ENCODE results near the gene SFMBT1. TPM values are rescaled to one million over a fixed set of nuclear protein-coding genes. Genes with fewer than 3 reads are reported as not detected.

The SFMBT1 gene
- total RNA-seq, 4 donors from 2014 or later = 3.3 to 37.9 (median 15.1) TPM

DNA sequence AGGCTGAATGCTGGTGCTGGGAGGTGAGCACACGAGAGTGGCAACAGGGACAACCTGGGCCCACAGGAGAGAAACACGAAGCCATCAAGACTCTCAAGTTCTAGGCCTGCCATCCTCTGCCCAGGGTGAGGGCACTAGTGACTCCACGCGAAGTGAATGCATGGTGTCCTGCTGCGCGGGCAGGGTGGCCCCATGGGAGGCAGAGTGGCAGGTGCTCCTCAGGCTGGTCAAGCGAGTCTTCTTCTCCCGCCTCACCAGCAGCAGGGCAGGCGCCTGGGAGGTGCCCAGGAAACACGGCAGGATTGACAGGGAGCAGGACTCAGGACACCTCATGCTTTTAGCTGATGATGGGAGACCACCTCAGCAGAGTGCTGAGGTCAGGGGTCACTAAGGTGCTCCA lies 175.4 kb downstream of the SFMBT1 start:
- Histone ChIP-seq H3K27ac (no peak overlapping the region), H3K27me3 (no peaks in the 10 kb centered on the region), H3K4me1 (no peaks in the 10 kb centered on the region), H3K4me3 (no peak overlapping the region), H3K36me3 (no peaks in the 10 kb centered on the region), H3K9me3 (no peaks in the 10 kb centered on the region)
- TF ChIP-seq, protein P1, sequence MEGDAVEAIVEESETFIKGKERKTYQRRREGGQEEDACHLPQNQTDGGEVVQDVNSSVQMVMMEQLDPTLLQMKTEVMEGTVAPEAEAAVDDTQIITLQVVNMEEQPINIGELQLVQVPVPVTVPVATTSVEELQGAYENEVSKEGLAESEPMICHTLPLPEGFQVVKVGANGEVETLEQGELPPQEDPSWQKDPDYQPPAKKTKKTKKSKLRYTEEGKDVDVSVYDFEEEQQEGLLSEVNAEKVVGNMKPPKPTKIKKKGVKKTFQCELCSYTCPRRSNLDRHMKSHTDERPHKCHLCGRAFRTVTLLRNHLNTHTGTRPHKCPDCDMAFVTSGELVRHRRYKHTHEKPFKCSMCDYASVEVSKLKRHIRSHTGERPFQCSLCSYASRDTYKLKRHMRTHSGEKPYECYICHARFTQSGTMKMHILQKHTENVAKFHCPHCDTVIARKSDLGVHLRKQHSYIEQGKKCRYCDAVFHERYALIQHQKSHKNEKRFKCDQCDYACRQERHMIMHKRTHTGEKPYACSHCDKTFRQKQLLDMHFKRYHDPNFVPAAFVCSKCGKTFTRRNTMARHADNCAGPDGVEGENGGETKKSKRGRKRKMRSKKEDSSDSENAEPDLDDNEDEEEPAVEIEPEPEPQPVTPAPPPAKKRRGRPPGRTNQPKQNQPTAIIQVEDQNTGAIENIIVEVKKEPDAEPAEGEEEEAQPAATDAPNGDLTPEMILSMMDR (IDR thresholded peaks at IDR 0.05) = no peak
- no peak for TF ChIP-seq POLR2A (IDR thresholded peaks at IDR 0.05)
- DNase-seq = no peak
- intact Hi-C loops (cut with DNase I; ENCODE audit: low total_unique reads) = no loop called here

DNA sequence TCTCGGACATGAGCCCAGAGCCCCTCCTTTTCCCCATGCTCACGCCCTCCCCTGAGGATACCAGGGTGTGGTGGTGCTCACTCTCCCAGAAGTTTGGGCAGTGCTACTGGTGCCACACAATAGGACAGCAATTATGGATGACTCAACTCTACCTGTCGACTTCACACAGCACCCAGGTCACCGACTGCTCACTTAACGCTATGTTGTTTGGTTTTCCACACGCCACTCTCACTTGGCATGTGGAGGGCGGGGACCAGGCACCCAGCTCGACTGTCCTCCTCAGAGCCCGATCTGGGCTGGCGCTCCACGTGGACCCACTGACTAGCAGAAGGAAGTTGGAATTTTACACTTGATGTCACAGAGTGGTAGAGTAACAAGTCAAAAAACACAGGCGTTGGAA lies 179.4 kb downstream of the SFMBT1 start:
- intact Hi-C loops (cut with DNase I; ENCODE audit: low total_unique reads) = no loop called here

DNA sequence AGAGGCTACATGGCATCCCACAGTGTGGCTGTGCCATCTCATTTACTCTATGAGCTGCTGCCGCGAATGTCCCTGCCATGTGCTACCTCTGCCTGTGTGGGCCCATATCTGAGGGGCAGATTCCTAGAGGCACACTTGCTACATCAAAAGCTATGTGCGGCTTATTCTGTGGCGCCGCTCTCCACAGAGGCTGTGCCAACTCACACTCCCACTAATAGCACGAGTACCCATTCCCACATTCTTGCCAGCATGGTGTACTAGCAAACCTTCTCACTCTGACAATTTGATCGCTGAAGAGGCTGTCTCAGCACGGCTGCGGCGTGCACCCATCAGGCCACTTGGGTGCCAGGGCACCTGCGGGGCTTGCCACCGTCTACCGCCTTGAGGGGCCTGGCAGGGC lies 179.9 kb downstream of the SFMBT1 start:
- intact Hi-C loops (cut with DNase I; ENCODE audit: low total_unique reads) = no loop called here
- TF ChIP-seq POLR2A (IDR thresholded peaks at IDR 0.05) = no peak
- TF ChIP-seq, protein P1 (IDR thresholded peaks at IDR 0.05) = no peak

More for the DNA sequence above, 179.4 kb downstream of the SFMBT1 start:
- no peaks in the 10 kb centered on the region for H3K27me3 ChIP-seq
- H3K36me3 ChIP-seq = no peaks in the 10 kb centered on the region
- no peaks in the 10 kb centered on the region for H3K4me1 ChIP-seq
- H3K4me3 ChIP-seq = no peak overlapping the region
- no peak for DNase-seq
- no peak overlapping the region for H3K27ac ChIP-seq
- TF ChIP-seq POLR2A (IDR thresholded peaks at IDR 0.05) = no peak
- TF ChIP-seq, protein P1 (IDR thresholded peaks at IDR 0.05) = no peak
- H3K9me3 ChIP-seq = no peaks in the 10 kb centered on the region

DNA sequence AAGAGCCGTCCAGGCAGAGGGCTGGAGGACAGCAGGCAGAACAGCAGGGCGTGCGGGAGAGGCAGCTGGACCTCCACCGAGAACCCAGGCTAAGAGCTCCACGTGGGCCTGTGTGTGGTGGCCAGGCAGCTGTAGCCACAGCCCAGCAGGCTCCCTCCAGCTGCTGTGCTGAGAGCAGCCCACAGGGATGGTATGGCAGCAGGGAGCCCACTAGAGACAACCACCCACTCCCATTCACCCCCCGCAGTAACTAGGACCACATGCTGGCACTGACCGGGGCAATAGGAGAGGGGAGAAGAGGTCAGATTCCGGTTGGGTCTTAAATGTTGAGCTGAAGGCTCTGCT lies 185.5 kb downstream of the SFMBT1 start:
- TF ChIP-seq, protein P1 (IDR thresholded peaks at IDR 0.05) = no peak
- TF ChIP-seq POLR2A (IDR thresholded peaks at IDR 0.05) = no peak
- Histone ChIP-seq H3K9me3 (no peaks in the 10 kb centered on the region), H3K27ac (no peak overlapping the region), H3K4me1 (no peaks in the 10 kb centered on the region), H3K27me3 (no peaks in the 10 kb centered on the region), H3K4me3 (no peak overlapping the region), H3K36me3 (no peaks in the 10 kb centered on the region)
- intact Hi-C loops (cut with DNase I; ENCODE audit: low total_unique reads) = no loop called here
- DNase-seq = no peak

More for the DNA sequence above, 179.9 kb downstream of the SFMBT1 start:
- Histone ChIP-seq H3K27ac (no peak overlapping the region), H3K27me3 (no peaks in the 10 kb centered on the region), H3K9me3 (no peaks in the 10 kb centered on the region), H3K4me3 (no peak overlapping the region), H3K36me3 (no peaks in the 10 kb centered on the region), H3K4me1 (no peaks in the 10 kb centered on the region)
- DNase-seq = no peak

DNA sequence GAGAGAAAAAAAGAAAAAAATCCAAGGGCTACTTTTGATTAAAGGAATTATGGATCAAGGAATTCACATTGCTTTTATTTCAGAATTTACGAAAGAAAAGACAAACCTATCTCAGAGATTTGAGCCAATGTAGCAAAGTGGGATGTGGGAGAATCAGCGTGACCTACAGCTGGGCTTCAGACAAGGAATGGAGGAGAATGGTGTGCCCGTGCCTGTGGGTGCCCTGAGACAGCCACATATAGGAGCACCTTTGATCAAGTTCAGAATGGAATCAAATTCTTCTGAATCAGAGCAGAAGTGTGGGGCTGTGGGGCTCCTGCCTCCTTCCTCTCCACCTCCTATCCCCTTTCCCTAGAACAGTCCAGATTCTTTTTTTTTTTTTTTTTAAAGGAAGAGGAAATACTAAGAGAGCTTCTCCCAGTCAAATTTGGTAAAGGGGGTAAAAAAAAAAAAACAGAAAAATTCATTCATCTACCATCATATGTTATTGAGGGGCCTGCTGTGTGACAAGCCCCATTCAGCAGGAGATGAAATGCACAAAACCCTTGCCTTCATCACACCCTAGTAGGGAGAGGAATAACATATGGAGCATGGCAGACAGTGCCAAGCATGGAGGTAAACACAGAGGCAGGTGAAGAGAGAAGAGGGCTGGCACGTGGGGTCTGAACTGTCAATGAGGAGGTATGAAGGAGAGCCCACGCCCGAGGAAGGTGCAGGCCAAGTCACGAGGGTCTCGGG lies 186.0 kb downstream of the SFMBT1 start:
- Histone ChIP-seq H3K9me3 (no peaks in the 10 kb centered on the region), H3K27me3 (no peaks in the 10 kb centered on the region), H3K4me3 (no peak overlapping the region), H3K36me3 (no peaks in the 10 kb centered on the region), H3K27ac (no peak overlapping the region), H3K4me1 (no peaks in the 10 kb centered on the region)
- no peak for TF ChIP-seq POLR2A (IDR thresholded peaks at IDR 0.05)
- TF ChIP-seq, protein P1 (IDR thresholded peaks at IDR 0.05) = no peak
- DNase-seq = no peak
- intact Hi-C loops (cut with DNase I; ENCODE audit: low total_unique reads) = no loop called here
